HEK293T (cell line): ENCODE results near the gene PRDM9.
"Not testable (repeated sequence)": the region's sequence is repeated elsewhere in the genome, so short reads cannot be mapped to it uniquely, and the experiment has no call there.

Source experiments
- CTCF ChIA-PET: fragments of 350-600 bp; formaldehyde crosslinking; extraction: SDS; loops from one replicate; lab custom pipeline; 2021; ENCODE audit warnings: antibody characterized with exemption, inconsistent platforms; lab: Yijun Ruan, JAX
- POLR2A ChIA-PET: fragments of 350-600 bp; formaldehyde crosslinking; extraction: SDS; loops from one replicate; lab custom pipeline; 2020; ENCODE audit warnings: antibody characterized with exemption, inconsistent platforms; lab: Yijun Ruan, JAX
- DNase-seq: peaks from one replicate; pipeline ENCODE4 v3.0.0; 2012; ENCODE audit warnings: mixed read lengths; ENCODE audit errors: extremely low spot score
- ARNT ChIP-seq: fragments of 450-650 bp; IDR thresholded peaks from 2 replicates; pipeline ENCODE4 v1.6.1; 2017; ENCODE audit warnings: mild to moderate bottlenecking
- BHLHE40 ChIP-seq: fragments of 450-650 bp; IDR thresholded peaks from 2 replicates; pipeline ENCODE4 v1.6.1; 2016; ENCODE audit warnings: mild to moderate bottlenecking, moderate library complexity, borderline replicate concordance
- CTBP1 ChIP-seq: fragments of 450-650 bp; IDR thresholded peaks from 2 replicates; pipeline ENCODE4 v1.6.1; 2016; ENCODE audit warnings: borderline replicate concordance
- ELF4 ChIP-seq: fragments of 450-650 bp; IDR thresholded peaks from 2 replicates; pipeline ENCODE4 v1.6.1; 2017; ENCODE audit warnings: antibody characterized with exemption
- FOXA1 ChIP-seq: fragments of 450-650 bp; IDR thresholded peaks from 2 replicates; pipeline ENCODE4 v1.6.1; 2016; ENCODE audit warnings: mild to moderate bottlenecking
- FOXK2 ChIP-seq: fragments of 450-650 bp; IDR thresholded peaks from 2 replicates; pipeline ENCODE4 v1.6.1; 2016; ENCODE audit warnings: mild to moderate bottlenecking
- FOXM1 ChIP-seq: fragments of 450-650 bp; IDR thresholded peaks from 2 replicates; pipeline ENCODE4 v1.6.1; 2017; ENCODE audit warnings: mild to moderate bottlenecking, borderline replicate concordance
- HDGF ChIP-seq: fragments of 450-650 bp; IDR thresholded peaks from 2 replicates; pipeline ENCODE4 v1.6.1; 2017; ENCODE audit warnings: antibody characterized with exemption, borderline replicate concordance
- L3MBTL2 ChIP-seq: fragments of 450-650 bp; conservative IDR thresholded peaks from 2 replicates; pipeline ENCODE4 v1.6.1; 2016; ENCODE audit warnings: mild to moderate bottlenecking
- LEF1 ChIP-seq: fragments of 450-650 bp; IDR thresholded peaks from 2 replicates; pipeline ENCODE4 v1.6.1; 2017; ENCODE audit warnings: mild to moderate bottlenecking, borderline replicate concordance
- NFRKB ChIP-seq: fragments of 450-650 bp; IDR thresholded peaks from 2 replicates; pipeline ENCODE4 v1.6.1; 2016; ENCODE audit warnings: mild to moderate bottlenecking, moderate library complexity
- PKNOX1 ChIP-seq: fragments of 450-650 bp; IDR thresholded peaks from 2 replicates; pipeline ENCODE4 v1.6.1; 2016
- SP1 ChIP-seq: fragments of 450-650 bp; IDR thresholded peaks from 2 replicates; pipeline ENCODE4 v1.6.1; 2017
- SUZ12 ChIP-seq: fragments of 450-650 bp; IDR thresholded peaks from 2 replicates; pipeline ENCODE4 v1.6.1; 2016; ENCODE audit warnings: mild to moderate bottlenecking
- TARDBP ChIP-seq: fragments of 450-650 bp; IDR thresholded peaks from 2 replicates; pipeline ENCODE4 v1.6.1; 2016
- ZNF384 ChIP-seq: fragments of 450-650 bp; IDR thresholded peaks from 2 replicates; pipeline ENCODE4 v1.6.1; 2016

Gene PRDM9

GRCh38 chr5:23494558-23494957 lies 12.9 kb upstream of the PRDM9 start:
- CTCF ChIA-PET: no interaction called here
- DNase-seq: no peak
- TF ChIP-seq ELF4 (no peak), CTBP1 (no peak), ARNT (no peak), FOXM1 (no peak), FOXA1 (no peak), HDGF (no peak), NFRKB (no peak), LEF1 (no peak)
- POLR2A ChIA-PET: no interaction called here

- no peak for DNase-seq
- no peak for TF ChIP-seq L3MBTL2
- no peak for TF ChIP-seq FOXA1
- POLR2A ChIA-PET: no interaction called here
- CTCF ChIA-PET: no interaction called here
Measured at GRCh38 chr5:23496576-23496975, 10.8 kb upstream of the PRDM9 start.

- no peak for TF ChIP-seq ELF4
- TF ChIP-seq CTBP1: no peak
- no peak for TF ChIP-seq FOXM1
- CTCF ChIA-PET: no interaction called here
- peak; percentile 49 for DNase-seq
- POLR2A ChIA-PET: interaction anchor here (1.1 kb wide), 1 partner anchor 139 kb away, joined by 3 read pairs; no protein-coding TSS in a partner anchor
Measured at GRCh38 chr5:23506329-23507236, 826 bp upstream of the PRDM9 start.

- POLR2A ChIA-PET, DNase-seq, CTCF ChIA-PET: not testable (repeated sequence)
Measured at GRCh38 chr5:23510434-23510833, 3.0 kb downstream of the PRDM9 start.

- DNase-seq: no peak
- POLR2A ChIA-PET: no interaction called here
- TF ChIP-seq ZNF384 (no peak), HDGF (no peak), SP1 (no peak), FOXM1 (no peak)
- CTCF ChIA-PET: no interaction called here
Measured at GRCh38 chr5:23522553-23522952, 15.1 kb downstream of the PRDM9 start.

GRCh38 chr5:23523031-23523430 lies 15.6 kb downstream of the PRDM9 start:
- no peak for DNase-seq
- TF ChIP-seq TARDBP (no peak), PKNOX1 (no peak), FOXA1 (no peak), HDGF (no peak), SP1 (no peak), CTBP1 (no peak), FOXK2 (no peak), NFRKB (no peak), LEF1 (no peak), FOXM1 (no peak), L3MBTL2 (no peak), BHLHE40 (no peak)
- ChIA-PET CTCF (no interaction called here), POLR2A (no interaction called here)

- ChIA-PET CTCF (no interaction called here), POLR2A (no interaction called here)
- TF ChIP-seq SUZ12: no peak
- TF ChIP-seq L3MBTL2: no peak
- no peak for TF ChIP-seq SP1
- no peak for TF ChIP-seq FOXA1
- TF ChIP-seq TARDBP: no peak
- TF ChIP-seq ARNT: no peak
- no peak for TF ChIP-seq FOXK2
- TF ChIP-seq NFRKB: no peak
- TF ChIP-seq ZNF384: no peak
- TF ChIP-seq PKNOX1: no peak
- no peak for TF ChIP-seq CTBP1
- no peak for TF ChIP-seq BHLHE40
- TF ChIP-seq LEF1: no peak
- TF ChIP-seq HDGF: no peak
- TF ChIP-seq ELF4: no peak
- TF ChIP-seq FOXM1: no peak
- DNase-seq: no peak
Measured at GRCh38 chr5:23523998-23524397, 16.6 kb downstream of the PRDM9 start.

GRCh38 chr5:23525751-23526150 lies 18.3 kb downstream of the PRDM9 start:
- CTCF ChIA-PET: no interaction called here
- no peak for DNase-seq
- POLR2A ChIA-PET: no interaction called here
- TF ChIP-seq SP1 (no peak), HDGF (no peak), ZNF384 (no peak), PKNOX1 (no peak), FOXK2 (no peak), ELF4 (no peak), LEF1 (no peak), SUZ12 (no peak), L3MBTL2 (no peak), FOXA1 (no peak), BHLHE40 (no peak), FOXM1 (no peak)

- CTCF ChIA-PET, POLR2A ChIA-PET: not testable (repeated sequence)
- DNase-seq: peak; percentile 48
Measured at GRCh38 chr5:23526616-23527015, 19.2 kb downstream of the PRDM9 start.

GRCh38 chr5:23527216-23527920 lies 20.0 kb downstream of the PRDM9 start:
- CTCF ChIA-PET, POLR2A ChIA-PET: not testable (repeated sequence)
- peak; percentile 24 for DNase-seq
